ENCODE measurements around the gene TRABD2A. TPM values are rescaled to one million over a fixed set of nuclear protein-coding genes. Genes with fewer than 3 reads are reported as not detected.

The TRABD2A gene
- total and polyA plus RNA-seq, 9 of the 15 experiments (the other 6 are each of a cell fraction or from before 2014, with no cell fraction given): 0.07 to 0.45 (median 0.25) TPM

- Histone ChIP-seq H3K9me3 (replicated peaks; ENCODE audit: control insufficient read depth, insufficient read depth, low read depth, low read length) (no peaks in the 10 kb centered on the region), H3K36me3 (ENCODE audit: control insufficient read depth, insufficient read depth, low read length) (no peaks in the 10 kb centered on the region), H4K20me1 (replicated peaks; ENCODE audit: control insufficient read depth, insufficient read depth, low read length) (no peaks in the 10 kb centered on the region), H3K79me2 (ENCODE audit: control insufficient read depth, insufficient read depth, low read length) (no peaks in the 10 kb centered on the region), H3K9ac (ENCODE audit: insufficient read depth in 1 of 2, low read depth in 2 of 2, low read length in 2 of 2) (no peak overlapping the region), H3K27ac (ENCODE audit: extremely low read depth, low read depth, low read length) (no peak overlapping the region), H2AFZ (ENCODE audit: low read depth, low read length) (no peak overlapping the region), H3K27me3 (ENCODE audit: control insufficient read depth in 2 of 2, insufficient read depth in 2 of 2, low read length in 2 of 2) (peaks cover 4 to 16% of the 10 kb centered on the region in 2 experiments; a peak in 4 of 5 replicates), H3K4me3 (no peak overlapping the region), H3K4me1 (replicated peaks in 1 of 2; ENCODE audit: control insufficient read depth in 2 of 2, insufficient read depth in 2 of 2, low read length in 2 of 2) (no peaks in the 10 kb centered on the region), H3K4me2 (ENCODE audit: insufficient read depth, low read length) (no peak overlapping the region), H3K9me1 (ENCODE audit: control insufficient read depth, insufficient read depth, low read length) (no peaks in the 10 kb centered on the region)
- in situ Hi-C loops (cut with MboI) (no loop called here), intact Hi-C loops (cut with micrococcal nuclease) (no loop called here)
- no TSS peak for BruUV-seq (replicated peaks)
- FAIRE-seq (no peak), DNase-seq (ENCODE audit: extremely low read depth in 1 of 4, low spot score in 3 of 4) (no peak), ATAC-seq (no peak)
- TF ChIP-seq SMAD4 (CRISPR knock-in tag; conservative IDR thresholded peaks at IDR 0.05): no peak
- TF ChIP-seq KLF1 (tag; IDR thresholded peaks at IDR 0.05): no peak
- no peak for TF ChIP-seq NCOR1 (IDR thresholded peaks at IDR 0.05)
- TF ChIP-seq COPS2 (conservative IDR thresholded peaks at IDR 0.05): no peak
- TF ChIP-seq ZNF512 (tag; IDR thresholded peaks at IDR 0.05): no peak
- TF ChIP-seq MED1 (CRISPR knock-in tag; IDR thresholded peaks at IDR 0.05; ENCODE audit: borderline replicate concordance): no peak
- no peak for TF ChIP-seq KDM1A (IDR thresholded peaks at IDR 0.05)
- no peak for TF ChIP-seq ZNF696 (CRISPR knock-in tag; conservative IDR thresholded peaks at IDR 0.05)
- no peak for TF ChIP-seq TEAD2 (tag; IDR thresholded peaks at IDR 0.05)
- no peak for TF ChIP-seq XRCC4 (IDR thresholded peaks at IDR 0.05; ENCODE audit: extremely low read depth, insufficient read depth, insufficient read length)
- no peak for TF ChIP-seq ZNF347 (CRISPR knock-in tag; IDR thresholded peaks at IDR 0.05; ENCODE audit: low read depth)
- no peak for TF ChIP-seq ZNF449 (CRISPR knock-in tag; IDR thresholded peaks at IDR 0.05)
- TF ChIP-seq ATF6 (CRISPR knock-in tag; IDR thresholded peaks at IDR 0.05): no peak
- no peak for TF ChIP-seq NFATC3 (IDR thresholded peaks at IDR 0.05)
- TF ChIP-seq NR3C1 (CRISPR knock-in tag; IDR thresholded peaks at IDR 0.05): no peak
- no peak for TF ChIP-seq KLF10 (CRISPR knock-in tag; IDR thresholded peaks at IDR 0.05)
- WGBS (ENCODE audit: insufficient coverage, low coverage, missing lambda C conversion rate): 0% methylated on average over 2 of the region's 2 CpGs
- CTCF ChIA-PET (ENCODE audit: low intra/inter-chr PET ratio): no interaction called here
- POLR2A ChIA-PET: interaction anchor here (0.5 kb wide), 1 partner anchor 59 kb away, joined by 3 read pairs; no protein-coding TSS in a partner anchor
These were observed 34.1 kb downstream of the TRABD2A start for GRCh38 chr2:84846741-84847142.
